BJ (cell line): ENCODE measurements around the gene IRF9. TPM values are rescaled to one million over a fixed set of nuclear protein-coding genes. Genes with fewer than 3 reads are reported as not detected.

Experiments used
- CTCF ChIA-PET: fragments of 350-600 bp; formaldehyde crosslinking; extraction: SDS; loops from one replicate; lab custom pipeline; 2021; ENCODE audit warnings: antibody characterized with exemption, inconsistent platforms; lab: Yijun Ruan, JAX
- POLR2A ChIA-PET: fragments of 300-600 bp; sonication (Branson Sonifier 250); formaldehyde crosslinking; extraction: SDS; loops from one replicate; lab custom pipeline; 2021; ENCODE audit warnings: antibody characterized with exemption; lab: Charles Lee
- DNase-seq: peaks from one replicate; pipeline ENCODE4 v3.0.0-alpha.2; 2011; ENCODE audit warnings: low read depth
- H3K27me3 ChIP-seq: 2 replicates; pipeline ENCODE4 v1.6.0; 2011; ENCODE audit warnings: low read length; ENCODE audit not compliant: control insufficient read depth, insufficient read depth
- H3K36me3 ChIP-seq: 2 replicates; pipeline ENCODE4 v1.5.1; 2011; ENCODE audit warnings: low read length; ENCODE audit not compliant: control insufficient read depth, insufficient read depth
- H3K4me3 ChIP-seq: 2 replicates; pipeline ENCODE4 v1.5.1; 2011; ENCODE audit warnings: low read depth, mild to moderate bottlenecking, control low read depth, low read length
- CTCF ChIP-seq: IDR thresholded peaks from 2 replicates; pipeline ENCODE4 v1.5.1; 2011; ENCODE audit warnings: low read depth, mild to moderate bottlenecking, control low read depth, inconsistent platforms, low read length, moderate library complexity; ENCODE audit not compliant: insufficient read depth
- polyA plus RNA-seq: library from polyadenylated mRNA; depleted of rRNA; stranded (reverse); fragments of >200 nt; gene quantifications from 2 replicates; pipeline ENCODE4 v1.2.3, GENCODE V29; 2011

IRF9 gene
- polyA plus RNA-seq, 1 experiment, result 107 TPM

GRCh38 chr14:24178399-24179178 lies 17.5 kb downstream of the IRF9 start:
- CTCF ChIA-PET, result interaction anchor here (0.8 to 3.1 kb wide), 6 partner anchors 9 to 131 kb away, joined by 3 to 14 read pairs (median 4); partner anchors contain the start of genes CIDEB, IRF9, PSME2 and TINF2
- H3K27me3 ChIP-seq, result no peaks in the 10 kb centered on the region
- no peak overlapping the region for H3K4me3 ChIP-seq
- no peak for TF ChIP-seq CTCF
- no peak for DNase-seq
- POLR2A ChIA-PET, result interaction anchor here (0.6 kb wide), 1 partner anchor 618 kb away, joined by 4 read pairs; no protein-coding TSS in a partner anchor
- peaks cover 44% of the 10 kb centered on the region for H3K36me3 ChIP-seq

GRCh38 chr14:24179294-24179960 lies 18.4 kb downstream of the IRF9 start:
- no peaks in the 10 kb centered on the region for H3K27me3 ChIP-seq
- H3K36me3 ChIP-seq, result peaks cover 48% of the 10 kb centered on the region
- CTCF ChIA-PET, result interaction anchor here (0.8 to 3.1 kb wide), 8 partner anchors 9 to 130 kb away, joined by 3 to 14 read pairs (median 3); partner anchors contain the start of genes CIDEB, IPO4, IRF9 and PSME2
- H3K4me3 ChIP-seq, result no peak overlapping the region
- TF ChIP-seq CTCF, result no peak
- no peak for DNase-seq
- POLR2A ChIA-PET, result interaction anchor here (0.6 to 1.4 kb wide), 2 partner anchors 18 to 619 kb away, joined by 4 to 5 read pairs; partner anchors contain the start of gene IRF9

GRCh38 chr14:24179961-24180796 lies 19.1 kb downstream of the IRF9 start:
- no peak overlapping the region for H3K4me3 ChIP-seq

GRCh38 chr14:24181371-24182077 lies 20.5 kb downstream of the IRF9 start:
- no peak for TF ChIP-seq CTCF
- peaks cover 60% of the 10 kb centered on the region for H3K36me3 ChIP-seq

More at GRCh38 chr14:24179961-24180796, 19.1 kb downstream of the IRF9 start:
- POLR2A ChIA-PET, result interaction anchor here (0.6 to 1.4 kb wide), 2 partner anchors 19 to 44 kb away, joined by 3 to 5 read pairs; partner anchors contain the start of gene IRF9
- no peaks in the 10 kb centered on the region for H3K27me3 ChIP-seq
- DNase-seq, result peak; percentile 84
- no peak for TF ChIP-seq CTCF
- CTCF ChIA-PET, result interaction anchor here (1.3 to 3.1 kb wide), 6 partner anchors 8 to 128 kb away, joined by 3 to 14 read pairs (median 4); partner anchors contain the start of genes CIDEB, IPO4, IRF9 and TINF2
- H3K36me3 ChIP-seq, result peaks cover 53% of the 10 kb centered on the region

More at GRCh38 chr14:24181371-24182077, 20.5 kb downstream of the IRF9 start:
- DNase-seq, result no peak
- CTCF ChIA-PET, result interaction anchor here (3.1 kb wide), 1 partner anchor 20 kb away, joined by 14 read pairs; the partner anchor contains the start of gene IRF9
- Histone ChIP-seq H3K4me3 (no peak overlapping the region), H3K27me3 (no peaks in the 10 kb centered on the region)
- POLR2A ChIA-PET, result interaction anchor here (0.6 kb wide), 1 partner anchor 12 kb away, joined by 3 read pairs; no protein-coding TSS in a partner anchor
